Measurements from ENCODE around the gene MORC3. TPM values are rescaled to one million over a fixed set of nuclear protein-coding genes. Genes with fewer than 3 reads are reported as not detected.
"Not testable (repeated sequence)": the region's sequence is repeated elsewhere in the genome, so short reads cannot be mapped to it uniquely, and the experiment has no call there.

MORC3 gene
- polyA plus RNA-seq, 6 donors from 2014 or later, result 20.6 to 59.6 (median 39.8) TPM

DNA sequence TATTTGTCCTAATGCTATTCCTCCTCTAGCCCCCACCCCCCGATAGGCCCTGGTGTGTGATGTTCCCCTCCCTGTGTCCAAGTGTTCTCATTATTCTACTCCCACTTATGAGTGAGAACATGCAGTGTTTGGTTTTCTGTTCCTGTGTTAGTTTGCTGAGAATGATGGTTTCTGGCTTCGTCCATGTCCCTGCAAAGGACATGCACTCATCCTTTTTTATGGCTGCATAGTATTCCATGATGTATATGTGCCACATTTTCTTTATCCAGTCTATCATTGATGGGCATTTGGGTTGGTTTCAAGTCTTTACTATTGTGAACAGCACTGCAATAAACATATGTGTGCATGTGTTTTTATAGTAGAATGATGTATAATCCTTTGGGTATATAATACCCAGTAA is 6.6 kb upstream of the MORC3 start:
- Mint-ChIP-seq H3K27ac (peak overlapping the region in 2 of 6 donors; percentile 78 to 86), H3K9me3 (peaks cover 0 to 12% (median 5%) of the 10 kb centered on the region in 7 donors), H3K4me1 (peaks cover 9 to 51% (median 18%) of the 10 kb centered on the region in 3 donors), H3K4me3 (peak overlapping the region in 1 of 8 donors; percentile 42)
- DNase-seq; H3K27me3 Mint-ChIP-seq; H3K36me3 Mint-ChIP-seq; ATAC-seq (ENCODE audit: low read depth in 2 of 2): not testable (repeated sequence)

DNA sequence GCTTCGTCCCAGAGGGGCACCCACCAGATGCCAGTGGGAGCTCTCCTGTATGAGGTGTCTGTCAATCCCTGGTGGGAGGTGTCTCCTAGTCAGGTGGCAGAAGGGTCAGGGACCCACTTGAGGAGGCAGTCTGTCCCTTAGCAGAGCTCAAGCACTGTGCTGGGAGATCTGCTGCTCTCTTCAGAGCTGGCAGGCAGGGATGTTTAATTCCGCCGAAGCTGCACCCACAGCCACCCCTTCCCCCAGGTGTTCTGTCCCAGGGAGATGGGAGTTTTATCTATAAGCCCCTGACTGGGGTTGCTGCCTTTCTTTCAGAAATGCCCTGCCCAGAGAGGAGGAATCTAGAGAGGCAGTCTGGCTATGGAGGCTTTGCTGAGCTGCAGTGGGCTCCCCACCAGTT is 4.0 kb upstream of the MORC3 start:
- not testable (repeated sequence) for ATAC-seq (ENCODE audit: low read depth in 2 of 2); DNase-seq; H3K27me3 Mint-ChIP-seq; H3K36me3 Mint-ChIP-seq; H3K4me3 Mint-ChIP-seq
- H3K9me3 Mint-ChIP-seq, result peaks cover 0 to 12% (median 5%) of the 10 kb centered on the region in 7 donors
- peak overlapping the region in 1 of 6 donors; percentile 76 for H3K27ac Mint-ChIP-seq
- H3K4me1 Mint-ChIP-seq, result peaks cover 16 to 49% (median 26%) of the 10 kb centered on the region in 3 donors

DNA sequence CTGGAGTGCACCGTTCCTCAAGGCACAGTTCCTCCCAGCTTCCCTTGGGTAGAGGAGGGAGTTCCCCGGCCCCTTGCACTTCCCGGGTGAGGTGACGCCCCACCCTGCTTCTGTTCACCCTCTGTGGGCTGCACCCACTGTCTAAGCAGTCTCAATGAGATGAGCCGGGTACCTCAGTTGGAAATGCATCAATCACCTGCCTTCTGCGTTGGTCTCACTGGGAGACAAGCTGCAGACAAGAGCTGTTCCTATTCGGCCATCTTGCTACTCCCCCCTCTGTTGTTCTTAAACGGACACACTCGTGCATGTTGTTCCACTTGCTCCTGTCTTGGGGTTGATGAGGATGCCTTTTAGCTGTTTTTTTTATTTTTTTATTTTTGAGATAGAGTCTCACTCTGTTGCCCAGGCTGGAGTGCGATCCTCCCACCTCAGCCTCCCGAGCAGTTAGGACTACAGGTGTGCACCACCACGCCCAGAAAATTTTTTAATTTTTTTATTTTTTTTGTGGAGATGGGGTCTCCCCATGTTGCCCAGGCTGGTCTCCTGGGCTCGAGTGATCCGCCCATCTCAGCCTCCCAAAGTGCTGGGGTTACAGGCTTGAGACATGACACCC is 3.0 kb upstream of the MORC3 start:
- H3K9me3 Mint-ChIP-seq, result peaks cover 0 to 12% (median 5%) of the 10 kb centered on the region in 7 donors
- H3K4me3 Mint-ChIP-seq, result peak overlapping the region in 1 of 8 donors; percentile 34
- ATAC-seq (ENCODE audit: low read depth in 2 of 2) (no peak), DNase-seq (no peak)
- H3K27me3 Mint-ChIP-seq, result no peaks in the 10 kb centered on the region
- H3K27ac Mint-ChIP-seq, result peak overlapping the region in 2 of 6 donors; percentile 24 to 42
- peaks cover 25 to 51% (median 36%) of the 10 kb centered on the region in 3 donors for H3K4me1 Mint-ChIP-seq
- peaks cover 0 to 8% of the 10 kb centered on the region in 2 donors for H3K36me3 Mint-ChIP-seq

DNA sequence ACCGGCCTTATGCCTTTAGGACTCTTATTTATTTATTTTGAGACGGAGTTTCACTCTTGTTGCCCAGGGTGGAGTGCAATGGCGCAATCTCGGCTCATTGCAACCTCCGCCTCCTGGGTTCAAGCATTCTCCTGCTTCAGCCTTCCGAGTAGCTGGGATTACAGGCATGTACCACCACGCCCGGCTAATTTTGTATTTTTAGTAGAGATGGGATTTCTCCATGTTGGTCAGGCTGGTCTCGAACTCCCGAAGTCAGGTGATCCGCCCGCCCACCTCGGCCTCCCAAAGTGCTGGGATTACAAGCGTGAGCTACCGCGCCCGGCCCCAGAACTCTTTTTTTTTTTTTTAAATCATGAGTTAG is 611 bp upstream of the MORC3 start:
- peak overlapping the region; percentile 85 to 99 (median 95) for H3K4me3 Mint-ChIP-seq

DNA sequence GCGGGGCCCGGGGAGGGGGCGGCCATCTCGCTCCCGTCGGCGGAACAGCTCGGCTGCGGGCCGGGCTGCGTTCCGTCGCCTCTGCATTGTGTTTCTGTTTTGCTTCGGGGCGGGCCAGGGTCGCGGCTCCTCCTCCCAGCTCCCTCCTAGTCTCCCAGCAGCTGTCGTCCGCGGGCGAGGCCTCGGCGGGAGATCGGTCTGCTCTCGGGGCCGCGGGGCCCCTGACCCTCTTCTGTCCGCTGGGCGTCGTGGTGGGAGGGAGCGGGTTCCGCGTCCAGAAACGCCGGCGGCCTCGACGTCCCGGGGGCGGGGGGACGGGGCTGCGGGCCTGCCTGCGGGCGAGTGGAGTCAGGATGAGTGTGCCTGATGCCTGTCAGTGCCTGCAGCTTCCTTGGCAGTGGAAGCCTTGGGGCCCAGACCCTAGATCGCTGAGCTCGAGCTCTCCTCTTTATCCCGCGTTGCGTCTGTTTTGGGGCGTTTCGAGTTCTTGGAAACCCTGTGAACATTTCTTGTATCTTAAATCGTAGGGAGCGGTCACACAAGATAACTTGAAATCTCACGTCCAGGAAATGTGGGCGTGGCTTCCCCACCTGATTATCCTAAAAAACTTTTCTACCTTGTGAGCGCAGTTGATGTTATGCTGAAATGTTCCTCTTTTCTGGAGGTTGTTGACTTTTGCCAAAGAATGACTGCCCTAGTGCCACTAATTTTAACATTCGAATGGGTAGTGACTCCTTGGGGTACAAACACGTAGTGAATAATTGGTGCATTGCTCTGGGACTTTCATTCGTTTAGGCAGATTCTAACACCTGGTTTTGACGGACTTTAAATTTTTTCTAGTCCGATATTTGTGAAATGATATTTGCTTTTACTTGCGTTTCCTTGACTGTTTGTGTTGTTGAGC is 676 bp downstream of the MORC3 start:
- H3K9me3 Mint-ChIP-seq, result peaks cover 0 to 5% (median 3%) of the 10 kb centered on the region in 7 donors
- ATAC-seq (ENCODE audit: low read depth in 2 of 2), result peak; percentile 11 to 15
- H3K36me3 Mint-ChIP-seq, result peaks cover 0 to 6% of the 10 kb centered on the region in 2 donors
- DNase-seq, result peak; percentile 35
- peaks cover 43 to 71% (median 58%) of the 10 kb centered on the region in 3 donors for H3K4me1 Mint-ChIP-seq
- peak overlapping the region; percentile 97 to 99 (median 98) for H3K27ac Mint-ChIP-seq
- H3K4me3 Mint-ChIP-seq, result peak overlapping the region; percentile 85 to 99 (median 96)
- no peaks in the 10 kb centered on the region for H3K27me3 Mint-ChIP-seq

More for the DNA sequence above, 611 bp upstream of the MORC3 start:
- ATAC-seq (ENCODE audit: low read depth in 2 of 2); H3K36me3 Mint-ChIP-seq; H3K27me3 Mint-ChIP-seq; DNase-seq: not testable (repeated sequence)
- Mint-ChIP-seq H3K9me3 (peaks cover 0 to 12% (median 5%) of the 10 kb centered on the region in 7 donors), H3K27ac (peak overlapping the region; percentile 90 to 98 (median 97)), H3K4me1 (peaks cover 39 to 69% (median 59%) of the 10 kb centered on the region in 3 donors)

DNA sequence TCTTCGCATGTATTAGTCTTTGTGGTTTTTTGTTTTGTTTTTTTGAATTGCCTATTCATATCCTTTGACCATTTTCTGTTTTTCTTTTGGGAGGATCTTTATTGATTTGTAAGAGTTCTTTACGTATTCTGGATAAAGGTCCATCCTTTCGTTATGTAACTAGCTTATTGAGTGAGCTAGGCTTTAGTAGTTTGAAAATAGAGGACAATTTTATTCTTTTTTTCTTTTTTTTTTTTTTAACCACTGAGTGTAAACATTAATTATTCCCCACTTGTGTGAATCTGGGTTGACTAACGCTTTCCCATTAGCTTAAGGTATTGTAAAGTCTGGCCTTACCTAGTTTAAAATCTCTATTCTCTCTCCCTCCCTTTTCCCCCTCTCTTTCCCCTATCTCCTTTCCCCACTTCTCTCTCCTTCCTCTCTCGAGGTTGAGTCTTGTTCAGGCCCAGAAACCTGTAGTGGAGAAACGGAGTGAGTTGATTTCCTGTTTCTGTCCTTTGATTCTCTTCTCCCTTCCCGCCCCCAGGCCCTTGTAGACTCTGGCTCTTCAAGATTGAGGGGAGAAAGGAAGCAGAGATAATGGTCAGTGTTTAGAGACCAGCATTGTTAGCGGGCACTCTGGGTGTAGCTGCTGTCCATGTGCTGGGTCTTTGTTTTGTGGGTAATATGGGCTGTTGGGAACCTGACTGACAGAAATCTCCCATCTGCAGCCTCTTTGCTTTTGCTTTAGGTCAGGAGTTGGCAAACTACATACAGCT is 1.5 kb downstream of the MORC3 start:
- Mint-ChIP-seq H3K27me3 (no peaks in the 10 kb centered on the region), H3K36me3 (peaks cover 0 to 6% of the 10 kb centered on the region in 2 donors), H3K9me3 (peaks cover 0 to 5% (median 1%) of the 10 kb centered on the region in 7 donors), H3K4me1 (peaks cover 43 to 66% (median 55%) of the 10 kb centered on the region in 3 donors), H3K27ac (peak overlapping the region; percentile 97 to 99 (median 98)), H3K4me3 (peak overlapping the region; percentile 85 to 99 (median 96))
- ATAC-seq (ENCODE audit: low read depth in 2 of 2), result no peak
- no peak for DNase-seq

DNA sequence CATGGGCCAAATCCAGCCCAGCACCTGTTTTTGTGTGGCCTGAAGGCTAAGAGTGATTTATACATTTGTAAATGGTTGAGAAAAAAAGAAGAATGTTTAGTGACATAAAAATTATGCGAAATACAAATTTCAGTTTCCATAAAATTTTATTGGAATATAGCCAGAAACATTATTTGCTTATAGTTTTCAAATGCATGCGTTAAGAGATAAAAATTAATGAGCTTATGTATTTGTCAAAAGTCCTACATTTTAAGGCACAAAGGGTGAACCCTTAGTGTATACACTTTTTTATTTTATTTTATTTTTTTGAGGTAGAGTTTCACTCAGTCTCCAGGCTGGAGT is 2.1 kb downstream of the MORC3 start:
- Mint-ChIP-seq H3K9me3 (peaks cover 0 to 5% (median 1%) of the 10 kb centered on the region in 7 donors), H3K4me1 (peaks cover 43 to 62% (median 55%) of the 10 kb centered on the region in 3 donors), H3K27ac (peak overlapping the region; percentile 97 to 99 (median 98)), H3K4me3 (peak overlapping the region; percentile 85 to 99 (median 96)), H3K27me3 (no peaks in the 10 kb centered on the region), H3K36me3 (peaks cover 0 to 6% of the 10 kb centered on the region in 2 donors)
- DNase-seq (no peak), ATAC-seq (ENCODE audit: low read depth in 2 of 2) (no peak)

DNA sequence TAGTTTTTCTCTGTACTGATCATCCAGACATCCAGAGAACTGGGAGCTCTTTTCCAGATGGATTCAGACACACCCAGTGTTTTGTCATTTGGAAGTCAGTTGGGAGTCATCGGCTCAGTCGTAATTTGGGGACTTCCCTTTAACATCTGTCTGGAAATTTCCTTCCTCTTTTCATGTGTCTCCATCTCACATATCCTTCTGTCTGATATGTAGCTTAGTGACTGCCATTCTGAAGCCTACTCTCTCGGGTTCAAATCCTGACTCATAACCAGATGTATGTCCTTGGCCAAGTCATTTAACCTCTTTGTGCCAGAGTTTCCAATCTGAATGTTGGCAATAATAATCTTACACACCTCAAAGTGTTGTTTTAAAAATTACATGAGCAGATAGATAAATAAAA is 3.0 kb downstream of the MORC3 start:
- no peaks in the 10 kb centered on the region for H3K27me3 Mint-ChIP-seq
- peak overlapping the region; percentile 57 to 97 (median 81) for H3K4me3 Mint-ChIP-seq
- DNase-seq, result peak; percentile 42
- H3K9me3 Mint-ChIP-seq, result peaks cover 0 to 2% (median 0%) of the 10 kb centered on the region in 7 donors
- peaks cover 0 to 6% of the 10 kb centered on the region in 2 donors for H3K36me3 Mint-ChIP-seq
- peaks cover 38 to 67% (median 55%) of the 10 kb centered on the region in 3 donors for H3K4me1 Mint-ChIP-seq
- peak overlapping the region; percentile 89 to 98 (median 95) for H3K27ac Mint-ChIP-seq
- no peak for ATAC-seq (ENCODE audit: low read depth in 2 of 2)

DNA sequence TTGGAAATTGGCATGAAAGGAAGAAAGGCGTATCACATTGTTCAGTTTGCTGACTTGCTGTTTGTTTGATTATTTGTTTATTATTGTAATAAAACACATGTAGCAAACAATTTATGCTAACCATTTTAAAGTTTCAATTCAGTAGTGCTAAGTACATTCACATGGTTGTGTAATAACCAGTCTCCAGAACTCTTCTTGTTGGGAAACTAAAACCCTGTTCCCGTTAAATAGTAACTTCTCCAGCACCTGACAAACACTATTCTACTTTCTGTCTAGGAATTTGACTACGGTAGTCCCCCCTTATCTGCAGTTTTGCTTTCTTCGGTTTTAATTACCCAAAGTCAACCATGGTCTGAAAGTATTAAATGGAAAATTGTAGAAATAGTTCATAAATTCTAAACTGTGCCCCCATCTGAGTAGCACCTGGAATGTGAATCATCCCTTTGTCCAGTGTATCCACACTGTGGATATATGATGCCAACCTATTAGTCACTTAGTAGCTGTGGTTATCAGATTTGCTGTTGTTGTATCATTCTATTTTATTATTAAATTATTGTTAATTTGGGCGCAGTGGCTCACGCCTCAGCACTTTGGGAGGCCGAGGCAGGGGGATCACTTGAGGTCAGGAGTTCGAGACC is 5.5 kb downstream of the MORC3 start:
- no peaks in the 10 kb centered on the region for H3K9me3 Mint-ChIP-seq

DNA sequence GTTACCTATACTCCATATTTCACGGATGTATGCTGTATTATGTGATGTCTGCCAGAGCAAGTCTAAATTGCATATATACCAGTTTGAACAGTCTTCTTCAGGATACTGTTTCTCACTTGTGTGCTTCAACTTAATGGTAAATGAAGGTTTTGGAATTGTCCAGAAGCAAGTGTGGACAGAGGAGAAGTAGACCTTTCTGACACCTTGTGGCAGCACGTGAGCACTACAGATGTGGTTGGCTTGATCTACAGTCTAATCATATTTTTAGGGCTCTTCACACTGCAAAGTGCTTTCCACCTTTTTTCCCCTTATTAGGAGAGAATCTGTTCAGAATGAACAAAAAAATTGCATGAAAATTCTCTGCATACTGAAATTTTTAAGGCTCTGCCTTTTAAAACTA is 10.9 kb downstream of the MORC3 start:
- peak; percentile 48 for DNase-seq
- H3K27me3 Mint-ChIP-seq, result no peaks in the 10 kb centered on the region
- H3K36me3 Mint-ChIP-seq, result peaks cover 0 to 9% of the 10 kb centered on the region in 2 donors
- peak overlapping the region in 6 of 8 donors; percentile 12 to 64 (median 30) for H3K4me3 Mint-ChIP-seq
- ATAC-seq (ENCODE audit: low read depth in 2 of 2), result peak; percentile 80 to 87
- peaks cover 24 to 65% (median 41%) of the 10 kb centered on the region in 3 donors for H3K4me1 Mint-ChIP-seq
- no peaks in the 10 kb centered on the region for H3K9me3 Mint-ChIP-seq
- peak overlapping the region; percentile 58 to 96 (median 90) for H3K27ac Mint-ChIP-seq

More for the DNA sequence above, 5.5 kb downstream of the MORC3 start:
- H3K27me3 Mint-ChIP-seq, result no peaks in the 10 kb centered on the region
- H3K27ac Mint-ChIP-seq, result peak overlapping the region in 5 of 6 donors; percentile 10 to 98 (median 53)
- H3K4me3 Mint-ChIP-seq, result peak overlapping the region in 2 of 8 donors; percentile 36 to 66
- no peak for ATAC-seq (ENCODE audit: low read depth in 2 of 2)
- DNase-seq, result no peak
- peaks cover 0 to 6% of the 10 kb centered on the region in 2 donors for H3K36me3 Mint-ChIP-seq
- peaks cover 41 to 78% (median 65%) of the 10 kb centered on the region in 3 donors for H3K4me1 Mint-ChIP-seq

DNA sequence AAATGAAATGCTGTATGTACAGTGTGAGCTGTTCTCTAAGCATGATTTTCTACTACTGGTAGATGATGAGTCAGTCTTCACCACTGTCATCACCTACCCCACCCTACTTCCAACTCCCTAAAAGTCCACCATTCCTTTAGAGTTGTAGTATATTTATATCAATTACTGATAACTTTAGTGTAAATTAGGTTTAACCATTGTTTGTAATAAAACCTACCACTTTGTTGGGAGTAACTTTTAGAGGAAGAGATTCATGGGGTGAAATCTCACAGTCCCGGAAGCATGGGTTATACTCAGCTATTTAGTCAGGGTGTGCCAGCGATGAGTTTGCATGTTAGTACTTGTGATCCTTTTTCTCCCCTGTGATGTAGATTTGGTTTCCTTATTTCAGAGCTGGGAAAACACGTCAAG is 17.1 kb downstream of the MORC3 start:
- Mint-ChIP-seq H3K27ac (peak overlapping the region in 1 of 6 donors; percentile 52), H3K36me3 (peaks cover 8 to 27% of the 10 kb centered on the region in 2 donors)

DNA sequence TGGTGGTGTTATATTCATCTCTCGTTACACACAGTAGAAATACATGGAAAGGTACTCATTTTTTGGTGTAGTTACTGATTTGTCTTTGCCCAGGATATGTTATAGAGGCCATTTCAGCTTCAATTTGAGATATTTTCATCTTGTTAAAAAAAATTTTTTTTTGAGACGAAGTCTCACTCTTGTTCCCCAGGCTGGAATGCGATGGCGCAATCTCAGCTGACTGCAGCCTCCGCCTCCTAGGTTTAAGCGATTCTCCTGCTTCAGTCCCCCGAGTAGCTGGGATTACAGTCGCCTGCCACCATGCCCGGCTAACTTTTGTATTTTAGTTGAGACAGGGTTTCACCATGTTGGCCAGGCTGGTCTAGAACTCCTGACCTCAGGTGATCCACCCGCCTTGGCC is 19.0 kb downstream of the MORC3 start:
- no peaks in the 10 kb centered on the region for H3K27me3 Mint-ChIP-seq
- ATAC-seq (ENCODE audit: low read depth in 2 of 2), result no peak
- no peaks in the 10 kb centered on the region for H3K9me3 Mint-ChIP-seq
- H3K27ac Mint-ChIP-seq, result peak overlapping the region in 3 of 6 donors; percentile 3 to 24 (median 5)
- H3K4me1 Mint-ChIP-seq, result peaks cover 4 to 12% (median 11%) of the 10 kb centered on the region in 3 donors
- H3K4me3 Mint-ChIP-seq, result no peak overlapping the region
- no peak for DNase-seq
- peaks cover 8 to 27% of the 10 kb centered on the region in 2 donors for H3K36me3 Mint-ChIP-seq

More for the DNA sequence above, 17.1 kb downstream of the MORC3 start:
- Mint-ChIP-seq H3K27me3 (no peaks in the 10 kb centered on the region), H3K4me3 (no peak overlapping the region), H3K9me3 (no peaks in the 10 kb centered on the region), H3K4me1 (peaks cover 8 to 17% (median 12%) of the 10 kb centered on the region in 3 donors)
- ATAC-seq (ENCODE audit: low read depth in 2 of 2) (no peak), DNase-seq (no peak)
